Sigmoid colon (tissue), 4 donors: Measurements from ENCODE around the gene LRRC73.

Experiments
- EP300 ChIP-seq, 4 donors: sonication (generic); formaldehyde crosslinking; IDR thresholded peaks; one replicate each; pipeline ENCODE4 v1.6.1; 2017; ENCODE audit warnings: antibody characterized with exemption in 4 of 4
- POLR2A ChIP-seq, 2 donors: fragments of 450-650 bp; IDR thresholded peaks; one replicate each; pipeline ENCODE4 v1.6.1; 2016; ENCODE audit warnings: antibody characterized with exemption in 2 of 2, mild to moderate bottlenecking in 2 of 2, moderate library complexity in 2 of 2

GRCh38 chr6:43500921-43501320 lies 9.2 kb downstream of the LRRC73 start:
- TF ChIP-seq EP300 (IDR thresholded peaks at IDR 0.05): no peak
- no peak for TF ChIP-seq POLR2A (IDR thresholded peaks at IDR 0.05)
